WTC11 (cell line): ENCODE data around the gene NOP10.

Experiments used
- CREB1 ChIP-seq: sonication (generic); formaldehyde crosslinking; IDR thresholded peaks from 2 replicates; pipeline ENCODE4 v1.8.0; 2023; ENCODE audit warnings: mild to moderate bottlenecking, missing genetic modification reagents
- ELF4 ChIP-seq: sonication (generic); formaldehyde crosslinking; IDR thresholded peaks from 2 replicates; pipeline ENCODE4 v1.8.1; 2022; ENCODE audit warnings: low read depth, mild to moderate bottlenecking, moderate library complexity, missing genetic modification reagents
- GABPB1 ChIP-seq: sonication (generic); formaldehyde crosslinking; IDR thresholded peaks from 2 replicates; pipeline ENCODE4 v1.8.1; 2023; ENCODE audit warnings: mild to moderate bottlenecking, missing genetic modification reagents
- SP1 ChIP-seq: sonication (generic); formaldehyde crosslinking; conservative IDR thresholded peaks from 2 replicates; pipeline ENCODE4 v1.8.1; 2022; ENCODE audit warnings: missing genetic modification reagents
- ZBTB21 ChIP-seq: sonication (generic); formaldehyde crosslinking; IDR thresholded peaks from 2 replicates; pipeline ENCODE4 v1.8.1; 2023; ENCODE audit warnings: mild to moderate bottlenecking, missing genetic modification reagents, borderline replicate concordance
- ZNF263 ChIP-seq: sonication (generic); formaldehyde crosslinking; IDR thresholded peaks from 2 replicates; pipeline ENCODE4 v1.8.1; 2022; ENCODE audit warnings: low read depth, mild to moderate bottlenecking, moderate library complexity, missing genetic modification reagents
- ZNF416 ChIP-seq: fragments of 250-450 bp; sonication (Bioruptor Pico); IDR thresholded peaks from 2 replicates; pipeline ENCODE4 v1.9.0; 2021; ENCODE audit warnings: mild to moderate bottlenecking, inconsistent platforms
- TF ChIP-seq, protein P1 (sequence below): fragments of 200-600 bp; IDR thresholded peaks from 2 replicates; pipeline ENCODE4 v1.8.0; 2022; ENCODE audit warnings: antibody characterized with exemption
- TF ChIP-seq, protein P2 (sequence below): sonication (generic); formaldehyde crosslinking; IDR thresholded peaks from 2 replicates; pipeline ENCODE4 v1.8.0; 2023; ENCODE audit warnings: missing genetic modification reagents
- TF ChIP-seq, protein P3 (sequence below): sonication (generic); formaldehyde crosslinking; IDR thresholded peaks from 2 replicates; pipeline ENCODE4 v1.8.1; 2023; ENCODE audit warnings: mild to moderate bottlenecking, missing genetic modification reagents, moderate library complexity
- TF ChIP-seq, protein P4 (sequence below): sonication (generic); formaldehyde crosslinking; conservative IDR thresholded peaks from 2 replicates; pipeline ENCODE4 v1.8.1; 2023; ENCODE audit warnings: mild to moderate bottlenecking, low read depth, missing genetic modification reagents, moderate library complexity
- TF ChIP-seq, protein P5 (sequence below): sonication (generic); formaldehyde crosslinking; IDR thresholded peaks from 2 replicates; pipeline ENCODE4 v1.8.0; 2022; ENCODE audit warnings: mild to moderate bottlenecking, missing genetic modification reagents

DNA sequence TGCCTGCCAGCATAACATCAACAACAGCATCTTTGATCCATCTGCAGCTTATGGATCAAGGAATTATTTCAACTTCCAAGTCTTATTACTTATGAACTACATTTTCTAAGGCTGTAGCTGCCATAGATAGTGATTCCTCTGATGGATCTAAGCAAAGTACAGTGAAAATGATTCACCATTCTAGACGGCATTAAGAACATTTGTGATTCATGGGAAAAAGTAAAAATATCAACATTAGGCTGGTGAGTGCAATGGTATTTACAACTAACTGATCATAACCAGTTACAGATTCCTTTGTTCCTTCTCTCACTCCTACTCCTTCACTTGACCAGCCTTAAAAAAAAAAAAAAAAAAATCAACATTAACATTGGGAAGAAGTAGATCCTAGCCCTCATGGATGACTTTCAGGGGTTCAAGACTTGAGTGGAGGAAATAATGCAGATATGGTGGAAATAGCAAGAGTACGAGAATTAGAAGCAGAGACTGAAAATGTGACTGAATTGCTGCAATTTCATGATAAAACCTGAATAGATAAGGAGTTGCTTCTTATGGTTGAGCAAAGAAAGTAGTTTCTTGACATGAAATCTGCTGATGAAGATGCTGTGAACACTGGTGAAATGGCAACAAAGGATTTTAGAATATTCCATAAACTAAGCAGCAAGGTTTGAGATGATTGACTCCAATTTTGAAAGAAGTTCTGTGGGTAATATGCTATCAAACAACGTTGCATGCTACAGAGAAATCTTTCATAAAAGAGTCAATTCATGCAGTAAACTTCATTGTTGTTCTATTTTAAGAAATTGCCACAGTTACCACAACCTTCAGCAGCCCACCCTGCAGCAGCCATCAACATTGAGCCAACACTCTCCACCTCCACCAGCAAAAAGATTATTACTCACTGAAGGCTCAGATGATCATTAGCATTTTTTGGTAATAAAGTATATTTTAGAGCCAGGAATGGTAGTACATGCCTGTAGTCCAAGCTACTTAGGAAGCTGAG, 28.1 kb downstream of the NOP10 start:
- TF ChIP-seq, protein P1, sequence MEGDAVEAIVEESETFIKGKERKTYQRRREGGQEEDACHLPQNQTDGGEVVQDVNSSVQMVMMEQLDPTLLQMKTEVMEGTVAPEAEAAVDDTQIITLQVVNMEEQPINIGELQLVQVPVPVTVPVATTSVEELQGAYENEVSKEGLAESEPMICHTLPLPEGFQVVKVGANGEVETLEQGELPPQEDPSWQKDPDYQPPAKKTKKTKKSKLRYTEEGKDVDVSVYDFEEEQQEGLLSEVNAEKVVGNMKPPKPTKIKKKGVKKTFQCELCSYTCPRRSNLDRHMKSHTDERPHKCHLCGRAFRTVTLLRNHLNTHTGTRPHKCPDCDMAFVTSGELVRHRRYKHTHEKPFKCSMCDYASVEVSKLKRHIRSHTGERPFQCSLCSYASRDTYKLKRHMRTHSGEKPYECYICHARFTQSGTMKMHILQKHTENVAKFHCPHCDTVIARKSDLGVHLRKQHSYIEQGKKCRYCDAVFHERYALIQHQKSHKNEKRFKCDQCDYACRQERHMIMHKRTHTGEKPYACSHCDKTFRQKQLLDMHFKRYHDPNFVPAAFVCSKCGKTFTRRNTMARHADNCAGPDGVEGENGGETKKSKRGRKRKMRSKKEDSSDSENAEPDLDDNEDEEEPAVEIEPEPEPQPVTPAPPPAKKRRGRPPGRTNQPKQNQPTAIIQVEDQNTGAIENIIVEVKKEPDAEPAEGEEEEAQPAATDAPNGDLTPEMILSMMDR: no peak
- TF ChIP-seq ZNF416 (CRISPR knock-in tag) (no peak), ZBTB21 (CRISPR knock-in tag) (no peak), CREB1 (no peak), ZNF263 (CRISPR knock-in tag) (no peak), ELF4 (CRISPR knock-in tag) (no peak), SP1 (CRISPR knock-in tag) (no peak), GABPB1 (CRISPR knock-in tag) (no peak)
- TF ChIP-seq, protein P2, sequence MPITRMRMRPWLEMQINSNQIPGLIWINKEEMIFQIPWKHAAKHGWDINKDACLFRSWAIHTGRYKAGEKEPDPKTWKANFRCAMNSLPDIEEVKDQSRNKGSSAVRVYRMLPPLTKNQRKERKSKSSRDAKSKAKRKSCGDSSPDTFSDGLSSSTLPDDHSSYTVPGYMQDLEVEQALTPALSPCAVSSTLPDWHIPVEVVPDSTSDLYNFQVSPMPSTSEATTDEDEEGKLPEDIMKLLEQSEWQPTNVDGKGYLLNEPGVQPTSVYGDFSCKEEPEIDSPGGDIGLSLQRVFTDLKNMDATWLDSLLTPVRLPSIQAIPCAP: no peak
- TF ChIP-seq, protein P3, sequence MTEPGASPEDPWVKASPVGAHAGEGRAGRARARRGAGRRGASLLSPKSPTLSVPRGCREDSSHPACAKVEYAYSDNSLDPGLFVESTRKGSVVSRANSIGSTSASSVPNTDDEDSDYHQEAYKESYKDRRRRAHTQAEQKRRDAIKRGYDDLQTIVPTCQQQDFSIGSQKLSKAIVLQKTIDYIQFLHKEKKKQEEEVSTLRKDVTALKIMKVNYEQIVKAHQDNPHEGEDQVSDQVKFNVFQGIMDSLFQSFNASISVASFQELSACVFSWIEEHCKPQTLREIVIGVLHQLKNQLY (CRISPR knock-in tag): no peak
- TF ChIP-seq, protein P4, sequence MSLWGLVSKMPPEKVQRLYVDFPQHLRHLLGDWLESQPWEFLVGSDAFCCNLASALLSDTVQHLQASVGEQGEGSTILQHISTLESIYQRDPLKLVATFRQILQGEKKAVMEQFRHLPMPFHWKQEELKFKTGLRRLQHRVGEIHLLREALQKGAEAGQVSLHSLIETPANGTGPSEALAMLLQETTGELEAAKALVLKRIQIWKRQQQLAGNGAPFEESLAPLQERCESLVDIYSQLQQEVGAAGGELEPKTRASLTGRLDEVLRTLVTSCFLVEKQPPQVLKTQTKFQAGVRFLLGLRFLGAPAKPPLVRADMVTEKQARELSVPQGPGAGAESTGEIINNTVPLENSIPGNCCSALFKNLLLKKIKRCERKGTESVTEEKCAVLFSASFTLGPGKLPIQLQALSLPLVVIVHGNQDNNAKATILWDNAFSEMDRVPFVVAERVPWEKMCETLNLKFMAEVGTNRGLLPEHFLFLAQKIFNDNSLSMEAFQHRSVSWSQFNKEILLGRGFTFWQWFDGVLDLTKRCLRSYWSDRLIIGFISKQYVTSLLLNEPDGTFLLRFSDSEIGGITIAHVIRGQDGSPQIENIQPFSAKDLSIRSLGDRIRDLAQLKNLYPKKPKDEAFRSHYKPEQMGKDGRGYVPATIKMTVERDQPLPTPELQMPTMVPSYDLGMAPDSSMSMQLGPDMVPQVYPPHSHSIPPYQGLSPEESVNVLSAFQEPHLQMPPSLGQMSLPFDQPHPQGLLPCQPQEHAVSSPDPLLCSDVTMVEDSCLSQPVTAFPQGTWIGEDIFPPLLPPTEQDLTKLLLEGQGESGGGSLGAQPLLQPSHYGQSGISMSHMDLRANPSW (CRISPR knock-in tag): no peak
- TF ChIP-seq, protein P5, sequence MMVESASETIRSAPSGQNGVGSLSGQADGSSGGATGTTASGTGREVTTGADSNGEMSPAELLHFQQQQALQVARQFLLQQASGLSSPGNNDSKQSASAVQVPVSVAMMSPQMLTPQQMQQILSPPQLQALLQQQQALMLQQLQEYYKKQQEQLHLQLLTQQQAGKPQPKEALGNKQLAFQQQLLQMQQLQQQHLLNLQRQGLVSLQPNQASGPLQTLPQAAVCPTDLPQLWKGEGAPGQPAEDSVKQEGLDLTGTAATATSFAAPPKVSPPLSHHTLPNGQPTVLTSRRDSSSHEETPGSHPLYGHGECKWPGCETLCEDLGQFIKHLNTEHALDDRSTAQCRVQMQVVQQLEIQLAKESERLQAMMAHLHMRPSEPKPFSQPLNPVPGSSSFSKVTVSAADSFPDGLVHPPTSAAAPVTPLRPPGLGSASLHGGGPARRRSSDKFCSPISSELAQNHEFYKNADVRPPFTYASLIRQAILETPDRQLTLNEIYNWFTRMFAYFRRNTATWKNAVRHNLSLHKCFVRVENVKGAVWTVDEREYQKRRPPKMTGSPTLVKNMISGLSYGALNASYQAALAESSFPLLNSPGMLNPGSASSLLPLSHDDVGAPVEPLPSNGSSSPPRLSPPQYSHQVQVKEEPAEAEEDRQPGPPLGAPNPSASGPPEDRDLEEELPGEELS (CRISPR knock-in tag): no peak
